GM03348 (cell line): Measurements from ENCODE around the gene GRHL1.

Experiments used
- DNase-seq: peaks from one replicate; pipeline ENCODE4 v3.0.0; 2012; ENCODE audit warnings: low spot score

The GRHL1 gene

DNA sequence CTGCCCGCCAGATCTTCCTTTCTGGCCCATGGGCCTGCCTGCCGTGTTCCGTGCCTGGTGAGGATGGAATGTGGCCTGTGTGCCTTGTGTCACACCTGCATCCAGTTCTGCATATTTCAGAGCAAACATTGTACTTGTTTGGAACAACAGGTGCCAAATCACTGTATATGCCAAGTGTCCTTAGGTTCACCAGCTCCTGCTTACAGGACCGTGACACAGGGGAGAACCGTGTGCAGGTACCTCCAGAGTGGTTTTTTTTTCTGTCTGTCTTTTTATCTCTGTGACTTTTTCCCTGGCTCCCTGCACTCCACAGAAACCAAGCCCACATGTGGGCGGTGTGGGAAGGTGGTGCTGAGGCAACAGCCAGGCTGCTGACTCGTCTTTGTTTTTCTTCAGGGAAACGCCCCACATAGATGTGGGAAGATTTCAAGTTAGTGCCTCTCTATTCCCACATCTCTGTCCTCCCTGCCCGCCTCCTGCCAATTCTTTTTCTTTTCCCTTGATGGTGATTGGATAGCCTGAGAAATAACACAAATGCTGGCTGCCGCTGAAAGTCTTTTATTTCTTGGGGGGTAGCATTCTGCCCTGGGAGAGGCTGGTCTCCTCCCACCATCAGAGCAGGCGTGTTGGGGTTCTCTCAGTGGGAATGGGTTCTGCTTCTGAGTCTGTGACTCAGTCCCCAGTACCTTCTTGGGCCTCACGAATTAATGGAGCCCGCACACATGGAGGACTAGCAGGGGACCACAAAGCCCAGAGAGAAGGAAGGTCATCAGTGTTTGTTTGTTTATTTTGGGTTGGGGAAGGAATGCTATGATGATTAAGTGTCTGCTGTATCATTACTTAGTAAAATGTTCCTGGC lies 21.4 kb downstream of the GRHL1 start:
- DNase-seq = peak; percentile 77

DNA sequence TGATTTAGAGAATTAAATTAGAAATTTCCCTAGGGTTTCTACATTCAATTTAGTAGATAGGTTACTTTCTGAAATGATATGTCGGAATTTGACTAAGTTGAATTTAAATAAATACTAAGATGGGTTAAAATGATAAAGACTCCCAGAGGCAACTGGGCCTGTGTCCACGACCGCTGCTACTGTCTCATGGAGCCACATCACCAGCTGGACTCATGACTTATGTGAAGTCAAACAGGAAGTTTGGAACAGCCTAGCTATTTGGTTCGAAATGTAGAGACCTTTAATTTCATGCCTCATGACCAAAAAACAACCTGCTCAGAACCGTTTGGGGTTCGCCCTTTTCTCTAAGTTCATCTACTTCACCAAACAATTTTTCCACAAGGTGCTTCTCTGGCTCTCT lies 22.2 kb downstream of the GRHL1 start:
- DNase-seq = no peak

DNA sequence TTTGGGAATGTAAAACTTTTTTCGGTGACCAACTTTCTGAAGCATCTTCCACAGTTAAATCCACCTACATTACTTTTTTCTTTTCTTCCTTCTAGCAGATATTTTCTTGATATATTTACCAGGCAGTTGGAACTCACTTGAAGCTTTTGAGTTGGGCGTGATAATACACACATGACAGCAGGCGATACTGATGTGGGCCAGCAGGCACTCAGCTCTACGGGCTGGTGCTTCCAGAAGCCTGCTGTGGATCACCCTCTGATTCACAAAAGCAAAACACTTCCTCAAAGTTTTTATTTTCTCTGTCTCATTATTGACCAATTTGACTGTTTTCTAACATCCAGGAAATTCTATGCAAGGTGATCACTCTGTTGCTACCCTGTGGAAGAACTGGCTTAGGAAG lies 22.9 kb downstream of the GRHL1 start:
- no peak for DNase-seq

DNA sequence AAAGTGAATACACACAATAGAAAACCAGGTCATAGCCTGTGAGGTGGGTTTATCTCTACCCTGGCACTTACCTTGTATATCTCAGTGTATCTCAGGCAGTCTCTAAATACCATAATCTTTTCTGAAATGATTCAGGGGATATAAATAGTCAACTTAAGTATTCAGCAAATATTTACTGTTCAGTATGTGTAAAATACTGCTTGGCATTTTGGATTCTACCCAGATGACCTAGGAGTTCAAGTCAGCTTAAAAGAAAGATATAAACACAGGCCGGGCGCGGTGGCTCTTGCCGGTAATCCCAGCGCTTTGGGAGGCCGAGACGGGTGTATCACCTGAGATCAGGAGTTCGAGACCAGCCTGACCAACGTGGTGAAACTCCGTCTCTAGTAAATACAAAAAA lies 23.8 kb downstream of the GRHL1 start:
- DNase-seq = no peak

DNA sequence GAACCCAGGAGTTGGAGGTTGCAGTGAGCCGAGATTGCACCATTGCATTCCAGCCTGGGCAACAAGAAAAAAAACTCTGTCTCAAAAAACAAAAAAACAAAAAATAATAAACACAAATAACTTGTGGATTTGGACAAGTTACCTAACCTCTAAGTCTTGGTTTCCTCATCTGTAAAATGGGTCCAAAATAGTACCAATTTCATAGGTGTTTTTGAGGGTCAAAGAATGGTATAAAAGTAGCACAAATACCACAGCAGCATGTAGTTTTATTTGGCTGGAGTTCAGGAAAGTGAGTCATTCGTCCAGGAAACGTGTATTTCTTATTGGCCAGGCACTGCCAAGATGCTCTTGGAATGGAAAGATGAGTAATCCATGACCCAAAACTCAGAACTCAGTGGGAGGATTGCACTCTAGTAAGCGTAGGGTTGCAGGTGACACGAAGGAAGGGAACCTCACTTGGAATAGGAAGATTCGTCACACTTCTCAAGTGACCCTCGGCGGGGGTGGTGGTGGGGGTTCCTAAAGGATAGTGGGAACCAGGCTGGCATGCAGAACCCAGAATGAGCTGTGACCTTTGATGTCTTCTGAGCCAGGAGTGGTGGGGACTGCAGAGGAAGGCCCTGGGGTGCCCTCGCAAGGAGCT lies 24.4 kb downstream of the GRHL1 start:
- DNase-seq = peak; percentile 83

DNA sequence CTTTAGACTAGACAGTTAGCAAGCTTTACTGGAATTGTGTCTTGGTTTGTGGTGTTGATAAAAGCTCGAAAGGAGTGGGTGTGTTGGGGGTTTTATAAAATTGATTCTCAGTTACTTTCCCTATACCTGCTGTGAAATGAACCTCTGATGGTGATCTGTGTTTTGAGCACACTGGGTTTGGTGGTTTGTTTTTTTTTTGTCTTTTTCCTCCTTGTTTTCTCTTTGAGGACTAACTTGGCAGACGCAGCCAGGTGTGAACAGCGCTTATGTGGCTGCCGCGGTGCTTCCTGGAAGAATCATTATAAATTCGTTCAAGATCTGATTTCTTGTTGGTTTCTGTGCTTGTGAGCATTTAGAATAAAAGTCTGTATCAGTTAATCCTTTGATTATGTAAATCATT lies 28.5 kb downstream of the GRHL1 start:
- DNase-seq = no peak

DNA sequence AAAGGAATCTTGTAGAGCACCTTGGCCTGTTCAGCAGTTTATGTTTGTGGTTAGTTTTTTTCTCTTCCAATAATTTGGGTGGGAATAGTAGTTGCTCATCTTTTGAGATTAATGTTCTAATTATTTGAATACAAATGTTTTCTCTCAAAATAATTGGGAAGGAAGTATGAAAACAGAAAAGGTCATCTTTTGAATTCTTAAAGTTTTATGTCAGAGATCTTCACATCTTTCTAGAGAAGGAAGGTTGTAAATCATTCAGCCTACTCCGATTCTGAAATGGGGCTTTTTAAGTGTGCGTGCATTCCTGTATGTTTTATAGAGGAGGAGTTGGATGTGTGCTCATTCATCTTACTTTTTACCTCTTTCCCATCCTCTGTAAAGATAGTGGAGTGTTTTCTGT lies 29.0 kb downstream of the GRHL1 start:
- DNase-seq = peak; percentile 30

DNA sequence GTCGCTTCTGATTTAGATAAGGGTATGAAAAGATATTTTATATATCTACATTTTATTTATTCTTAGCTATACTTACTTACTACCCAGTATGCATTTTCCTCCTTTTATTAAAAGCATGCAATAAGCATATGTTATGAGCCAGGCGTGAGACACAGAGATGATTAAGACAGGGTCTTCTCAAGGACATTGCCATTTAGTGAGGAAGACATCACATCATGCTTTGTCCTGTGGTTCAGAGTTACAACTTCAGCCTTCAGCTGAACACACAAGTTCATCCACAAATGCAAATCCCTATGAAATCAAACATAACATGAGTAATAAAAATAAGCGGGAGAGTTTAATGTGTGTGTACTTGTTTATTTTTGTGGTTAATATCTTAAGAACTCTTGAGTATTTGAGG lies 30.2 kb downstream of the GRHL1 start:
- no peak for DNase-seq

DNA sequence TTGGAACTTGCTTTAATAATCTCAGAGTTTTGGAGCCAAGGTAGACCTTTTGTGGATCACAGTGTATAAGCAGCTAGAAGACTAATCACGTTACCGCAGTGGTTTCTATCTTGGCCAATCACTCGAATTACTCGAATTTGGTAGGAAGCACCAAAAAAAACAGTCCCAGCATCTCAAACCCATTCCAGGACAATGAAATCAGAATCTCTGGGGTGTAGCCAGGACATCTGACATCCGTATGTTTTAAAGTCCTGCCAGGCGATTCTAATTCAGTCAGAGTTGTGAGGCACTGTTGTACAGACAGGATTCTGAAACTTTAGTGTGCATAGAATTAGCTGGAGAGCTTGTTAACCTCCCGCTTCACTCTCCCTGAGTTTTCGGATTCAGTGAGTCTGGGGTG lies 30.8 kb downstream of the GRHL1 start:
- DNase-seq = peak; percentile 81

DNA sequence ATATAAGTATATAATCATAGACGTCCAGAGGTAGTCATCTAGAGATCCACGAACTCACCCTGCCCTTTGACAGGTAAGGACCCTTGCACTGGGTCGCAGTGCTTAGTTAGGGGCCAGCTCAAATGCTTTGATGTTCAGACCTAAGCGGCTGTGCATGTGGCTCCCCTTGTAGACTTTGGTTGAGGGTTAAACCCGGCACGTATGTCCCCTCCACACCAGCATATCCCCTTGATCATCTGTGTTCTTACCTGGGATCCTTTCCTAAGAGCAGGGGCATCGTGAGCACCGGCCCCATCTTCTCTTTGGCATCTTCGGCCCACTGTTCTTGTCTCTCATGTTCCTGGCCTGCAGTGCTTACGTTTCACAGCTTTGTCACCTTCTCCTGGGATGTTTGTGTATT lies 31.4 kb downstream of the GRHL1 start:
- DNase-seq = no peak

DNA sequence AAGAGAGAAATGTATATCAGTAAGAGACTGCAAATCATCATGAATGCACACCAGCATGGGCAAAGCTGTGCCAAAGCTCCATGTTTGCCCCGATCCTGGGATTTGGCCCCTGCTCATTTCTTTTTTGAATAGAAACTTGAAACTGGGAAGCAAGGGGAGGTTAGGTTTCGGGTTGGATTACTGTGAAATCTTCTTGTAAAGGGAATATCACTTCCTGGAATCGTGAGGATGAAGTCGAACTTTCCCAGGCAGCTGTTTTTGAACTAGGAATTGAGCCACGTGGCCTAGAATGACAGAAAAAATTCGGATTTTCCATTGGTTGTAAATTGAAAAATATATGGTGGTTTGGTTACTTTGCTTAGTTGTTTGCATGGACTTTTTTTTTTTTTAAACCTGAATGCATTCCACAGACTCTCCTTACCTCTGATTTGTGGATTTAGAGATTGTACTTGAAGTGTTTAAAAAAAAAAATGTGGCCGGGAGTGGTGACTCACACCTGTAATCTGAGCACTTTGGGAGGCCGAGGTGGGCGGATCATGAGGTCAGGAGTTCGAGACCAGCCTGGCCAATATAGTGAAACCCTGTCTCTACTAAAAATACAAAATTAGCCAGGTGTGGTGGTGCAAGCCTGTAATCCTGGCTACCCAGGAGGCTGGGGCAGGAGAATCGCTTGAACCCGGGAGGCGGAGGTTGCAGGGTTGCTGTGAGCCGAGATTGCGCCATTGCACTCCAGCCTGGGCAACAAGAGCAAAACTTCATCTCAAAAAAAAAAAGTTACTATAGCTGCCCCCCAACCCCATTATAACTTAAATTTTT lies 32.1 kb downstream of the GRHL1 start:
- DNase-seq = peak; percentile 19

DNA sequence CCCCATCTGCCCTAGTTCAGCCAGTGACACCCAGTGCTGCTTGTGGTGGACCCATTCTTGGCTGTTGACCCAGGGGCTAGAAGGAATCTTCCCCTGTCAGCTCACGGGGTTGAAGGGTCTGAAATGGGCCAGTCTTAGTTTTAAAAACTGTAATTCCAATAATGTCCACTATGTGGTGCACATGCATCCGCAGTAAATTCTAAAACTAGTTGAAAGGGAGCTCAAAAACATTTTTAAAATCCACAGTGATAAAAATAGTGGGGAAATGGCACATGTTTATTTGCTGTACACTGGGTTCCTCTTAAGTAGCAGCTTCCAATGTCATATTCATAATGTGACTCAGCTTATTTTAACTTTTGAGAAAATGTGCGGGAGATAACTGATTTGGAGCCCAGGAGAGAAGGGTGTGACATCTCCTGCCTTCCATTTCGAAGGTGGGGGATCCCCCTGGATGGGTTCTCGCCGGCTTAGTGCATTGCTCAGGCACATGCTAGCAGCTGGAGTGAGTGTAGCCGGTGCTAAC lies 32.8 kb downstream of the GRHL1 start:
- DNase-seq = peak; percentile 50

DNA sequence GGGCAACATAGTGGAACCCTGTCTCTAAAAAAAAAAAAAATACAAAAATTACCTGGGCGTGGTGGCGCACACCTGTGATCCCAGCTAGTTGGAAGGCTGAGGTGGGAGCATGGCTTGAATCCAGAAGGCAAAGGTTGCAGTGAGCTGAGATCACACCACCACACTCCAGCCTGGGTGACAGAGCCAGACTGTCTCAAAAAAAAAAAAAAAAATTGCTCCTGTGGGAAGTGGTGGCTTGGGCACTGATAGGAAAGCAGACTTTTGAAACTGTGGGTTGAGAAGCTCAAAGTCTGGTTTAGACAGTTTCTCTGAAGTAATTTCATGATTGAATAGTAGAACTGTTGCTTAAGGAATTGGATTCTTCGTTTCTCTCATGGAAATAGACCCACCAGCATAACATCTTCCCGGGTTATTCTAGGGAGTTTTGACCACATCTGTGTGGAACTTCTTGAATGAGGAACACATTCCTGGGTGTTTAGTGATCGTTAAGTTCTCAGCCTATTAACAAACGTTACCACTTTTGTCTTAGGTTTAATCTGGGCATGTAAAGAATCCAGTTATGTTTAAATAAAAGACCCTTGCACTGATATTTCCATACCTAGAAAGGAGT lies 33.5 kb downstream of the GRHL1 start:
- DNase-seq = peak; percentile 72

DNA sequence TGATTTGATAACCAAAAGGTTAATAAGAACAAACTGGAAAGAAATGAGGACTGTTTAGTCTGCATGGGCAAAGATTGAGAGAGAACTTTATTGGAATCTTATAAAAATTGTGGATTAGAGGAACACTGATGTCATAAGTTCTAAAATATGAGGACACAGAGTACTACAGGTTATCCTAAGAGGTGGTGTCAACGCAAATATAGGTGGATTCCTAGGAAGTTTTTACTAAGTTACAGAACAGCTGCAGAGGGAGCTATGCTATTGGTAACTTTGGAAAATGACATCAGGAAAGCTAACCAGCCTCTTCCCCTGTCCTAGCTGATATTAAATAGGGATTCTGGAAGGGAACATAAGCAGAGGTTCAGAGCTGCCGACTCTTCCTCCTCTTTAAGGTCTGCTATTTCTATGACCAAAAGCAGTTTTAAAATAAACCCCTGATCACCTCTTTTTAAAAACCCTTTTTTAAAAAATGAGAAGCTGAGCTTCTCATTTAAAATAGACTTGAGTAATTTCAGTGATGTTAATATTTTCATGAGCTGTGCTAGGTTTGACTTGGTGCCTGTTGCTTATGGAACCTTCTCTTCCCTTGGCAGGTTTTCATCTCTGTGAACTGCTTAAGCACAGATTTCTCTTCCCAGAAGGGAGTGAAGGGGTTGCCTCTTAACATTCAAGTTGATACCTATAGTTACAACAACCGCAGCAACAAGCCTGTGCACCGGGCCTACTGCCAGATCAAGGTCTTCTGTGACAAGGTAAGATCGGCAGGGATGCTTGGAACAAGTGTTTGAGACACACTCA lies 34.2 kb downstream of the GRHL1 start:
- no peak for DNase-seq

DNA sequence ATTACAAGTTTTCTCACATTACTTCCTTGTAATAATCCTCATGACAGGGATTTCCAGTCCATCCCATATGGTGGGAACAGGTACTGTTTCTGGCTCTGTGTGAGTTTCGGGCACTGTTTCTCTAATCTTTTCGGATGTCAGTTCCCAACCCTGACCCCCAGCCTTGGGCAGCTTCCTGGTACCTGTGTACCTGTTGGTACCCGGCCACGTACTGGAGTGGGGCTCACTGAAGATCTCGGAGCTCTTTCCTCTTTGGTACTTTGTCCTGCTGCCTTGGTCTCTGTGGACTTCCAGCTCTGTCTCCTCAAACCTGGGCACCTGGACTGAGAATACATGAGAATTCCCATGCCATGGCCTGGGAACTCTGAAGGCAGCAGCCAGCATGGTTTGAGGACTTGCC lies 36.8 kb downstream of the GRHL1 start:
- no peak for DNase-seq

DNA sequence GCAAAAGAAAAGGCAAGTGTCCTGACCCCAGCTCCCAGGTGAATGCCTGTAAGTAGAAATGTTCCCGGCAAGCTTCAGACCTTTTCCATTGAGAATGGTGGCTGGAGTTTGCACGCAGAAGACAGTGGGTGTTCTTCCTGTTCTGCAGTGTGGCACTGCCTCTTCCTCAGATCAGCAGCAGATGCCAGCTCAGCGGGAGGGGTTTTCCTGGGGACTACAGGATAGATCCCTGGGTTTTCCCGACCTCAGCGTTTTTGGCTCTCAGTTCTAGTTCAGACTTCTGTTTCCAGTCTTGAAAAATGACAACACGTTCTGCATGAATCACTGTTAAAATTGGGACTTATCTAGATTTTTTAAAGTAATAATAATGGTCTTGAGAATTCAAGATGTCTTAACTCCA lies 39.2 kb downstream of the GRHL1 start:
- DNase-seq = no peak

DNA sequence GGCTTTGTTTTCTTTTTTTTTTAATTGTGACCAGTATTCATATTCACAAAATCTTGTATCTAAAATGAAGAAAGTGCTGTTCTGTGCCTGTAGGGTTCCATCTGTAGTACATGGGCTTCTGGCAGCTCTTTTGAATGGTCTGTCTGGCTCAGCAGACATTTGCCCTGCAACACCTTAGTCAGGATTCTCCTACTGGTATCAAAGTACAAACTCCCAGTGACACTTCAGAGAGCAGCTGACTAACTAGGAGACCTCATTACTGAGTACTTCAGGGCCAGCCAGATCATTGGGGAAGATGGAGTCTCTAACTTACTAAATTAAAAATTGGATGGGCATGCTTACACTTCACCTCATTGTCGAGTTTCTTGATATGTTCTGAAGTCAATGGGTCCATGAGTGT lies 39.7 kb downstream of the GRHL1 start:
- DNase-seq = no peak

DNA sequence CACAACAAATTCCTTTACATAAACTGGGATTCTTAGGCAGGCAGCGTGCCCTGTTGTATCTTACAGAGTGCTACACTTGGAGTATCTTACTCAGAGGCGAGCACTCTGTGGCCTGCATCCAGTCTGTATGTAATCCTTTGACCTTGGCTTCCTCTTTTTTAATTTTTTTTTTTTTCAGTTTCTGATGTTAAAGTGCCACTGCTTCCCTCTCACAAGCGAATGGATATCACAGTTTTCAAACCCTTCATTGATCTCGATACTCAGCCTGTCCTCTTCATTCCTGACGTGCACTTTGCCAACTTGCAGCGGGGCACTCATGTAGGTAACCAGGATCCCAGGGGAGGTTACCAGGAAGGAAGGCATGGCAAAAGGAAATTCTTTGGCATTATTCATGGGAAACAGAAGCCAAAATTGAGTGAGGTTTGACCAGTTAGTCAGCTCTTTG lies 40.4 kb downstream of the GRHL1 start:
- no peak for DNase-seq

DNA sequence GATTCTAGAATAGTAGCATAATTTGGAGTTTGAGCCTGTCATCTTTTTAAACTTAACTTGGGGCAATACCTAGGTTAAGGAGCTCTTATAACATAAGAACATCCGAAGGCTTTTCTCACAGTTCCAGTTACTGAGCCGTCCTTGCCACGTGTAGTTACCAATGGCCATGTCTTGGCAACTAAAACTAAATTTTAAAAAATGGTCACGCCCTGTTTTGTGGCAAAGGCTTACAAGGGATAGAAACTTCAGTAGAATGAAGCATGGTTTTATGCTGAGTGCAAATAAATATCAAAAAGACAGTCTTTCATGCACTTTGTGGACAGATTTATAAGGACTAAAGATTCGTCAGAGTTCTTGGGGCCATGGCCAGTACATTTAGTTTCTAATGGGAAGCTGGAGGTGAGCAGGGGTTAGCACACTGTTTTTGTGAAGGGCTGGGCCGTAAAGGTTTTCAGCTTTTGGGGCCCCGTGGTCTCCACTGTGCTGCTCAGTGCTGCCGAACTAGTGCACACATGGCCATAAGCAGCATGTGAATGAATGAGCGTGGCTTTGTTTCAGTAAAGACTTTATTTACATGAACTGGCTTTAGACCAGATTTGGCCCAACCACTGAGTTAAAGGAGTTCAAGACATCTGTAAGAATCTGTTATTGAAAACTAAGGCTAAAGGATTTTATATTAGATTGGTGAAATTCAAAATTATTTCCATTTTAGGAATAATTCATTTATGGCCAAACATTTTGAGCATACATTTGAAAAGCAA lies 41.1 kb downstream of the GRHL1 start:
- DNase-seq = no peak

DNA sequence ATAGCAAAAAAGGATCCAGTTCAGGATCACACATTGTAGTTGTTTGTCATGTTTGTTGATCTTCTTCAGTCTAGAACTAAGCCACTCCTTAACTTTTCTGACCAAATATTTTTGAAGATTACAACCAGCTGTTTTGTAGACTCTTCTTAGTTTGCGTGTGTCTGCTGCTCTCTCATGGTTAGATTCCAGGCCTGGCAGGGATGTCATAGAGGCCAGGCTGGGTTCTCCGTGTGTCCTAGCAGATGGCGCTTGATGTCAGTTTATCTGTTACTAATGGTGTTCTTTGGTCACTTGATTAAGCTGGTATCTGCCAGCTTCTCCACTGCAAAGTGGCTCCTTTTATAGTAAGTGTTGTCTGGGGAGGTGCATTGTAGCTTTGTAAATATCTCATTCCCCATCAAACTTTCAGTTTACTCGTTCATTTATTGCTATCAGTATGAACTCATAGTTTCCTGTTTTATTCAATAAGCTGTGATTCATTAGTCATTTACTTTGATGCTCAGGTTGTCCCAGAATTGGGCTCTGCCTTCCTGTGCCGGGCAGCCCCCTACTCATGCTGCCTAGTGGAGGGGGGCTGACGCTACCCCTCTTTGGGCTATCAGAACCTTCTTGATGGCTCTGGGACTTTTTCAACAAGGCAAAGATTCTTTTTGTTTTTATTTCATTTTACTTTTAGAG lies 42.1 kb downstream of the GRHL1 start:
- DNase-seq = peak; percentile 70
